DND-41 (cell line): ENCODE measurements around the gene WTAP.

Experiments
- ATAC-seq: fragments of 200-7000 bp; cut with Tn5 transposase; 3 replicates; pipeline ENCODE4 v1.9.1; 2021; ENCODE audit warnings: low read depth; ENCODE audit not compliant: insufficient read depth
- DNase-seq: peaks from one replicate; pipeline ENCODE4 v3.0.0-alpha.2; 2020
- H2AFZ ChIP-seq: 2 replicates; pipeline ENCODE4 v1.6.0; 2012; ENCODE audit warnings: low read depth, low read length
- H3K27ac ChIP-seq: 2 replicates; pipeline ENCODE4 v1.5.1; 2012; ENCODE audit warnings: low read length, inconsistent platforms
- H3K27me3 ChIP-seq: fragments of 200-600 bp; sonication (generic); 2 replicates; pipeline ENCODE4 v1.6.0; 2012; ENCODE audit warnings: low read length, mild to moderate bottlenecking, inconsistent platforms; ENCODE audit not compliant: insufficient read depth, poor library complexity
- H3K36me3 ChIP-seq: 2 replicates; pipeline ENCODE4 v1.5.1; 2012; ENCODE audit warnings: low read length, inconsistent platforms; ENCODE audit not compliant: insufficient read depth
- H3K4me1 ChIP-seq: 2 replicates; pipeline ENCODE4 v1.5.1; 2012; ENCODE audit warnings: mild to moderate bottlenecking, low read length; ENCODE audit not compliant: insufficient read depth
- H3K4me2 ChIP-seq: 2 replicates; pipeline ENCODE4 v1.6.0; 2012; ENCODE audit warnings: mild to moderate bottlenecking, moderate library complexity, low read length, inconsistent platforms; ENCODE audit not compliant: insufficient read depth
- H3K4me3 ChIP-seq, 2 experiments: fragments of 200-600 bp in 1 of 2; shearing (Covaris generic) in 1 of 2; 2 replicates each; pipeline ENCODE4 v1.5.1; 2012 to 2016; ENCODE audit warnings: inconsistent platforms in 2 of 2, low read length in 2 of 2, mild to moderate bottlenecking in 2 of 2, low read depth in 1 of 2, moderate library complexity in 1 of 2
- H3K79me2 ChIP-seq: 2 replicates; pipeline ENCODE4 v1.6.0; 2012; ENCODE audit warnings: low read length, inconsistent platforms; ENCODE audit not compliant: insufficient read depth
- H3K9ac ChIP-seq: 2 replicates; pipeline ENCODE4 v1.6.0; 2012; ENCODE audit warnings: low read depth, mild to moderate bottlenecking, inconsistent platforms, low read length, moderate library complexity
- H3K9me3 ChIP-seq: 2 replicates; pipeline ENCODE4 v1.5.1; 2012; ENCODE audit warnings: low read length, moderate library complexity, mild to moderate bottlenecking, inconsistent platforms; ENCODE audit not compliant: insufficient read depth, severe bottlenecking
- H4K20me1 ChIP-seq: 2 replicates; pipeline ENCODE4 v1.6.0; 2012; ENCODE audit warnings: low read length; ENCODE audit not compliant: insufficient read depth
- CTCF ChIP-seq: IDR thresholded peaks from 2 replicates; pipeline ENCODE4 v1.5.1; 2012; ENCODE audit warnings: borderline replicate concordance, low read length, moderate library complexity, mild to moderate bottlenecking; ENCODE audit not compliant: poor library complexity, severe bottlenecking; ENCODE audit errors: extremely low read depth
- EZH2 ChIP-seq: IDR thresholded peaks from 3 replicates; pipeline ENCODE4 v1.6.1; 2012; ENCODE audit warnings: borderline replicate concordance, low read depth, mild to moderate bottlenecking, moderate library complexity, low read length, inconsistent platforms; ENCODE audit not compliant: severe bottlenecking

The WTAP gene

DNA sequence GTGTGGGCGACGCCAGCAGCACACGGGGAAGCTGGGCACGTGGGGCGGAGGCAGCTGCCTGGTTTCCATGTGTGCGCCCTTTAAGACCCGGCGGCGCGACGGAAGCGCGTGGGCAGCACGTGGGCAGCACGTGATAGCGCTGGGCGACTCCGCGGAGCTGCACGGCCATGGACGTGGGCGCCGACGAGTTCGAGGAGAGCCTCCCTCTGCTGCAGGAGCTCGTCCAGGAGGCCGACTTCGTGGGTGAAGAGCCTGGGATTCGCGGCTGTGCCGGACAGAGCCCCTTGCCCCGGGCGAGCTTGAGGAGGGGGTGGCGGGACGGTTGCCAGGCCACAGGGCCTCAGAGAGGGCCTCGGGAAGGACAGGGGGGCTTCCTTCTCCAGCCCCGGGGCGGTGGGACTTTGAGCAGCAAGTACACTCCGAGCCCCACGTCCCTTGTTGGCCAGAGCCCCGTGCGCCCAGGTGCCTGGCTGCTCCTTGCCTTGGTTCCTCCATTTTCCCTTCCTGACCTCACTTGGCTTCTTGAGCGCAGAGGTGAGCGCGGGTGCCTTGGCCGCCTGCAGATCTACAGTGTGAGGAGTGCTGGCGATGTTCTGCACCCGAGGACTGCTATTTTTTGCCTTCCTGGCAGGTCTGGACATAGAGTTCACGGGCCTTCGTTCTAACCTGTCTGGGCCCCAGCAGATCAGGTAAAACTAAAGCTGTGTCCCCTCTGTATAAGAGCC is 73.0 kb downstream of the WTAP start, which contains the start of gene PNLDC1:
Gene PNLDC1, plus strand, starts transcription at position 136 of the 725 bp plus-strand sequence. Its CDS starts 32 bp downstream, at position 168.
- Histone ChIP-seq H3K27me3 (no peaks in the 10 kb centered on the region), H3K9me3 (no peaks in the 10 kb centered on the region), H3K4me1 (no peaks in the 10 kb centered on the region), H2AFZ (no peak within 1 kb of the TSS), H3K9ac (no peak within 1 kb of the TSS), H3K27ac (no peak within 1 kb of the TSS), H3K4me3 (no peak within 1 kb of the TSS), H3K36me3 (peaks cover 43% of the 10 kb centered on the region), H4K20me1 (peaks cover 11% of the 10 kb centered on the region; the same call in 1 of the 2 replicates), H3K79me2 (peaks cover 8% of the 10 kb centered on the region), H3K4me2 (no peak within 1 kb of the TSS)
- no peak for TF ChIP-seq EZH2
- no peak for TF ChIP-seq CTCF
- no peak for DNase-seq
- ATAC-seq = peak; percentile 22; the same call in 2 of the 3 replicates

- DNase-seq (no peak), ATAC-seq (no peak)
- Histone ChIP-seq H3K4me1 (no peaks in the 10 kb centered on the region), H3K27me3 (no peaks in the 10 kb centered on the region), H3K4me3 (no peak overlapping the region), H3K9me3 (no peaks in the 10 kb centered on the region), H3K4me2 (no peak overlapping the region), H3K36me3 (peaks cover 31% of the 10 kb centered on the region), H4K20me1 (0 out of 2 replicates have a peak, but pooled peaks cover 5% of the 10 kb centered on the region), H3K79me2 (no peaks in the 10 kb centered on the region), H2AFZ (no peak overlapping the region), H3K27ac (no peak overlapping the region), H3K9ac (no peak overlapping the region)
- no peak for TF ChIP-seq CTCF
- no peak for TF ChIP-seq EZH2
Observed at GRCh38 chr6:159801935-159802334, 74.6 kb downstream of the WTAP start.

DNA sequence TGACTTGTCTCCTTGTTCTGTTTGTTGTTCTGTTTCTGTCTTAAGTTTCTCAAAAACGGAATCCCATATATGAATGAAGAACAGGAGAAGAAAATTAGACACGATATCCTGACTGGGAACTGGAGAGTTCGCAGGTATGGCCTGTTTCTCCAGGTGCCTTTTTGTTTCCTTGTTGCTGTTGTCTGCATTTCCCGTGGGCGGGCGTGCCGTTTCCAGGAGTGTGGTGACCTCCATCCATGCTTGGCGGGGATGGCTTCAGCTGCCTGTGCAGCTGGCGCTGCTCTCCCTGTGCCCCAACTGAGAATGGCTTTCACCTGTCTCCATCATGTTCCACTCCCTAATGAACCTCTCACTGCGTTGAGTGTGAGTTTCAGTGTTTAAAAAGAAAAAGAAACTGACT is 77.2 kb downstream of the WTAP start:
- TF ChIP-seq EZH2 = no peak
- no peak for TF ChIP-seq CTCF
- ATAC-seq = no peak
- no peak overlapping the region for H2AFZ ChIP-seq

More for the DNA sequence above, 77.2 kb downstream of the WTAP start:
- no peak for DNase-seq
- Histone ChIP-seq H3K9ac (no peak overlapping the region), H3K4me3 (no peak overlapping the region), H3K9me3 (no peaks in the 10 kb centered on the region), H3K27me3 (no peaks in the 10 kb centered on the region), H3K4me2 (no peak overlapping the region), H3K36me3 (peaks cover 6% of the 10 kb centered on the region), H3K27ac (no peak overlapping the region), H3K4me1 (no peaks in the 10 kb centered on the region), H3K79me2 (no peaks in the 10 kb centered on the region), H4K20me1 (no peaks in the 10 kb centered on the region)
